Lower lobe of right lung (tissue), 2 donors: Measurements from ENCODE around the gene CLEC1A. TPM values are rescaled to one million over a fixed set of nuclear protein-coding genes. Genes with fewer than 3 reads are reported as not detected.
A peak's percentile ranks its signal among the peaks of the same experiment; 100 is the strongest.

Experiments
- ATAC-seq, 2 donors: fragments of 200-7000 bp; cut with Tn5 transposase; one replicate each; pipeline ENCODE4 v1.9.1; 2020 to 2022; ENCODE audit warnings: mild to moderate bottlenecking in 2 of 2, moderate library complexity in 2 of 2
- DNase-seq: peaks from one replicate; pipeline ENCODE4 v3.0.0-alpha.2; 2020
- H3K27ac ChIP-seq: fragments of 200-600 bp; one replicate; pipeline ENCODE4 v1.8.0; 2022
- H3K27me3 ChIP-seq: fragments of 200-600 bp; one replicate; pipeline ENCODE4 v1.8.0; 2022; ENCODE audit warnings: low read depth
- H3K36me3 ChIP-seq: fragments of 200-600 bp; one replicate; pipeline ENCODE4 v1.8.0; 2022; ENCODE audit warnings: mild to moderate bottlenecking
- H3K4me1 ChIP-seq: fragments of 200-600 bp; one replicate; pipeline ENCODE4 v1.8.0; 2022
- H3K4me3 ChIP-seq: fragments of 200-600 bp; one replicate; pipeline ENCODE4 v1.8.0; 2022; ENCODE audit warnings: mild to moderate bottlenecking
- H3K9me3 ChIP-seq: fragments of 200-600 bp; one replicate; pipeline ENCODE4 v1.8.0; 2022
- CTCF ChIP-seq: fragments of 200-600 bp; IDR thresholded peaks from one replicate; pipeline ENCODE4 v1.8.0; 2022; ENCODE audit warnings: antibody characterized with exemption, mild to moderate bottlenecking
- intact Hi-C: fragments of 100-400 bp; cut with DNase I; formaldehyde crosslinking; loops from one replicate; pipeline ENCODE4 v1.11.0; 2022
- long read RNA-seq: library from polyadenylated mRNA; unstranded; transcript quantifications from one replicate; pipeline ENCODE4 v2.0.0, GENCODE V29; 2021
- total RNA-seq: library from RNA; stranded (reverse); fragmentation: NEBNext Ultra II Directional; extraction: Animal tissue kit (Norgen Biotek cat#: 25700); gene quantifications from one replicate; pipeline ENCODE4 v1.2.1, GENCODE V29; 2021
- donor health status: DM: no; HTN: yes; CAD: no; lungs with severe emphysema.

CLEC1A gene
- total RNA-seq: 9.7 TPM
- long read RNA-seq, transcript CLEC1A-201 (6 exons, 2,685 nt): major isoform, 5 of 12 reads
- long read RNA-seq, partial matches to known transcripts: 1 of 12 reads
- long read RNA-seq, other reads (novel, unspliced or antisense): 5 of 12 reads

- Histone ChIP-seq H3K36me3 (no peaks in the 10 kb centered on the region), H3K27me3 (no peaks in the 10 kb centered on the region), H3K4me3 (peak within 1 kb of the TSS; percentile 49), H3K9me3 (no peaks in the 10 kb centered on the region), H3K27ac (peak within 1 kb of the TSS; percentile 50), H3K4me1 (peaks cover 36% of the 10 kb centered on the region)
- TF ChIP-seq CTCF: no peak
- ATAC-seq: peak in 1 of 2 donors; percentile 44
- intact Hi-C loops: no loop called here
- no peak for DNase-seq
Measured at GRCh38 chr12:10098791-10099190, at the start of gene CLEC1A. Gene CLEC1A (minus strand): TSS chr12:10098985. CDS start chr12:10098922, 63 bp downstream.

GRCh38 chr12:10147714-10148403, 49.1 kb upstream of the CLEC1A start:
- intact Hi-C loops: no loop called here
- TF ChIP-seq CTCF: no peak

GRCh38 chr12:10142976-10143589, 44.3 kb upstream of the CLEC1A start:
- H3K36me3 ChIP-seq: no peaks in the 10 kb centered on the region
- no peaks in the 10 kb centered on the region for H3K27me3 ChIP-seq
- no peak for DNase-seq
- no peak overlapping the region for H3K27ac ChIP-seq
- intact Hi-C loops: no loop called here
- no peak for ATAC-seq
- no peaks in the 10 kb centered on the region for H3K4me1 ChIP-seq
- no peak for TF ChIP-seq CTCF
- no peak overlapping the region for H3K4me3 ChIP-seq
- H3K9me3 ChIP-seq: no peaks in the 10 kb centered on the region

More at GRCh38 chr12:10147714-10148403, 49.1 kb upstream of the CLEC1A start:
- Histone ChIP-seq H3K36me3 (no peaks in the 10 kb centered on the region), H3K4me1 (peaks cover 4% of the 10 kb centered on the region), H3K27ac (no peak overlapping the region), H3K27me3 (no peaks in the 10 kb centered on the region), H3K9me3 (no peaks in the 10 kb centered on the region), H3K4me3 (no peak overlapping the region)
- ATAC-seq: no peak
- DNase-seq: no peak

- H3K4me1 ChIP-seq: no peaks in the 10 kb centered on the region
- intact Hi-C loops: no loop called here
- DNase-seq (no peak), ATAC-seq (peak; percentile 54 to 64)
- no peak overlapping the region for H3K4me3 ChIP-seq
- H3K9me3 ChIP-seq: no peaks in the 10 kb centered on the region
- no peaks in the 10 kb centered on the region for H3K36me3 ChIP-seq
- H3K27ac ChIP-seq: no peak overlapping the region
- H3K27me3 ChIP-seq: no peaks in the 10 kb centered on the region
- peak; percentile 58 for TF ChIP-seq CTCF
Measured at GRCh38 chr12:10140001-10140400, 41.2 kb upstream of the CLEC1A start.

- no peak overlapping the region for H3K4me3 ChIP-seq
- no peaks in the 10 kb centered on the region for H3K4me1 ChIP-seq
- H3K9me3 ChIP-seq: no peaks in the 10 kb centered on the region
- intact Hi-C loops: no loop called here
- DNase-seq: no peak
- no peaks in the 10 kb centered on the region for H3K27me3 ChIP-seq
- H3K27ac ChIP-seq: no peak overlapping the region
- no peak for TF ChIP-seq CTCF
- ATAC-seq: no peak
- no peaks in the 10 kb centered on the region for H3K36me3 ChIP-seq
Measured at GRCh38 chr12:10136637-10137205, 37.9 kb upstream of the CLEC1A start.
